Panc1 (cell line): ENCODE measurements around the gene AACS. TPM values are rescaled to one million over a fixed set of nuclear protein-coding genes. Genes with fewer than 3 reads are reported as not detected.

ENCODE experiments used
- ATAC-seq: fragments of 200-7000 bp; cut with Tn5 transposase; 2 replicates; pipeline ENCODE4 v1.9.1; 2020; ENCODE audit warnings: mild to moderate bottlenecking, moderate library complexity
- BruUV-seq: library from RNA; stranded (reverse); fragments of 400-500 nt; replicated peaks from 2 replicates; lab custom pipeline; 2021; lab: Mats Ljungman, UMichigan
- CTCF ChIA-PET: fragments of 300-600 bp; sonication (Branson Sonifier 250); formaldehyde crosslinking; loops from one replicate; lab custom pipeline; 2022; ENCODE audit warnings: antibody characterized with exemption; lab: Charles Lee
- POLR2A ChIA-PET: fragments of 300-600 bp; sonication (Branson Sonifier 250); formaldehyde crosslinking; loops from one replicate; lab custom pipeline; 2022; ENCODE audit warnings: antibody characterized with exemption; lab: Charles Lee
- DNase-seq: peaks from one replicate; pipeline ENCODE4 v3.0.0-alpha.2; 2010; ENCODE audit warnings: low read depth, low spot score
- H3K27ac ChIP-seq: 2 replicates; pipeline ENCODE4 v1.5.1; 2011; ENCODE audit warnings: mild to moderate bottlenecking, low read length, inconsistent platforms
- H3K27me3 ChIP-seq: fragments of 200-500 bp; sonication (Bioruptor generic); 2 replicates; pipeline ENCODE4 v1.6.0; 2014; ENCODE audit warnings: low read length, inconsistent platforms; ENCODE audit not compliant: control insufficient read depth, insufficient read depth
- H3K36me3 ChIP-seq: fragments of 200-500 bp; sonication (Bioruptor generic); 2 replicates; pipeline ENCODE4 v1.5.1; 2014; ENCODE audit warnings: inconsistent platforms, mild to moderate bottlenecking, low read length, moderate library complexity; ENCODE audit not compliant: control insufficient read depth, insufficient read depth
- H3K4me1 ChIP-seq: 2 replicates; pipeline ENCODE4 v1.5.1; 2011; ENCODE audit warnings: inconsistent platforms, mild to moderate bottlenecking, low read length, moderate library complexity; ENCODE audit not compliant: control insufficient read depth, insufficient read depth
- H3K4me3 ChIP-seq, 2 experiments: 2 replicates each; pipeline ENCODE4 v1.5.1; 2011 to 2012; ENCODE audit warnings: low read depth in 2 of 2, low read length in 2 of 2, mild to moderate bottlenecking in 2 of 2, inconsistent platforms in 1 of 2, moderate library complexity in 1 of 2
- H3K9me3 ChIP-seq: fragments of 200-500 bp; sonication (Bioruptor generic); 2 replicates; pipeline ENCODE4 v1.5.1; 2014; ENCODE audit warnings: low read depth, mild to moderate bottlenecking, inconsistent platforms, low read length, moderate library complexity; ENCODE audit not compliant: control insufficient read depth, insufficient read depth
- CTCF ChIP-seq: fragments of 450-650 bp; IDR thresholded peaks from 2 replicates; pipeline ENCODE4 v1.5.1; 2017; ENCODE audit warnings: mild to moderate bottlenecking
- POLR2AphosphoS5 ChIP-seq: IDR thresholded peaks from 2 replicates; pipeline ENCODE4 v1.6.1; 2012; ENCODE audit warnings: mild to moderate bottlenecking, low read depth, low read length, moderate library complexity
- SIN3A ChIP-seq: IDR thresholded peaks from 2 replicates; pipeline ENCODE4 v1.6.1; 2012; ENCODE audit warnings: low read depth, mild to moderate bottlenecking, low read length, moderate library complexity, borderline replicate concordance; ENCODE audit not compliant: insufficient read depth
- TCF7L2 ChIP-seq: IDR thresholded peaks from 2 replicates; pipeline ENCODE4 v1.6.1; 2011; ENCODE audit warnings: mild to moderate bottlenecking, low read depth, low read length, inconsistent platforms
- in situ Hi-C: cut with HindIII; loops from 2 replicates; pipeline ENCODE4 v1.10.0; 2016; ENCODE audit warnings: low sequenced_read_pairs, low pct_unique_long_range_greater_than_20kb
- intact Hi-C: fragments of 100-400 bp; cut with micrococcal nuclease; formaldehyde crosslinking; loops from one replicate; pipeline ENCODE4 v1.10.0; 2022; ENCODE audit not compliant: unreplicated experiment
- total RNA-seq: library from RNA; stranded (reverse); gene quantifications from one replicate; pipeline ENCODE4 v1.2.1, GENCODE V29; 2021; ENCODE audit not compliant: unreplicated experiment
- TF ChIP-seq, protein P1 (sequence below), 2 experiments: IDR thresholded peaks; 2 replicates each; pipeline ENCODE4 v1.6.1; 2011 to 2012; ENCODE audit warnings: low read depth in 2 of 2, control low read depth in 1 of 2, low read length in 1 of 2, mild to moderate bottlenecking in 1 of 2, moderate library complexity in 1 of 2; ENCODE audit not compliant: insufficient read depth in 1 of 2

AACS gene
- total RNA-seq, 1 experiment from 2014 or later: 34.7 TPM

- H3K27me3 ChIP-seq: no peaks in the 10 kb centered on the region
- CTCF ChIA-PET: no interaction called here
- no peaks in the 10 kb centered on the region for H3K36me3 ChIP-seq
- POLR2A ChIA-PET: no interaction called here
- in situ Hi-C loops (no loop called here), intact Hi-C loops (no loop called here)
- H3K27ac ChIP-seq: no peak overlapping the region
- TF ChIP-seq, protein P1, sequence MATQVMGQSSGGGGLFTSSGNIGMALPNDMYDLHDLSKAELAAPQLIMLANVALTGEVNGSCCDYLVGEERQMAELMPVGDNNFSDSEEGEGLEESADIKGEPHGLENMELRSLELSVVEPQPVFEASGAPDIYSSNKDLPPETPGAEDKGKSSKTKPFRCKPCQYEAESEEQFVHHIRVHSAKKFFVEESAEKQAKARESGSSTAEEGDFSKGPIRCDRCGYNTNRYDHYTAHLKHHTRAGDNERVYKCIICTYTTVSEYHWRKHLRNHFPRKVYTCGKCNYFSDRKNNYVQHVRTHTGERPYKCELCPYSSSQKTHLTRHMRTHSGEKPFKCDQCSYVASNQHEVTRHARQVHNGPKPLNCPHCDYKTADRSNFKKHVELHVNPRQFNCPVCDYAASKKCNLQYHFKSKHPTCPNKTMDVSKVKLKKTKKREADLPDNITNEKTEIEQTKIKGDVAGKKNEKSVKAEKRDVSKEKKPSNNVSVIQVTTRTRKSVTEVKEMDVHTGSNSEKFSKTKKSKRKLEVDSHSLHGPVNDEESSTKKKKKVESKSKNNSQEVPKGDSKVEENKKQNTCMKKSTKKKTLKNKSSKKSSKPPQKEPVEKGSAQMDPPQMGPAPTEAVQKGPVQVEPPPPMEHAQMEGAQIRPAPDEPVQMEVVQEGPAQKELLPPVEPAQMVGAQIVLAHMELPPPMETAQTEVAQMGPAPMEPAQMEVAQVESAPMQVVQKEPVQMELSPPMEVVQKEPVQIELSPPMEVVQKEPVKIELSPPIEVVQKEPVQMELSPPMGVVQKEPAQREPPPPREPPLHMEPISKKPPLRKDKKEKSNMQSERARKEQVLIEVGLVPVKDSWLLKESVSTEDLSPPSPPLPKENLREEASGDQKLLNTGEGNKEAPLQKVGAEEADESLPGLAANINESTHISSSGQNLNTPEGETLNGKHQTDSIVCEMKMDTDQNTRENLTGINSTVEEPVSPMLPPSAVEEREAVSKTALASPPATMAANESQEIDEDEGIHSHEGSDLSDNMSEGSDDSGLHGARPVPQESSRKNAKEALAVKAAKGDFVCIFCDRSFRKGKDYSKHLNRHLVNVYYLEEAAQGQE (IDR thresholded peaks at IDR 0.05; ENCODE audit: insufficient read depth in 1 of 2, low read depth in 2 of 2, low read length in 1 of 2): no peak
- TF ChIP-seq CTCF (no peak), TCF7L2 (no peak), POLR2AphosphoS5 (no peak), SIN3A (no peak)
- DNase-seq (no peak), ATAC-seq (no peak)
- no peaks in the 10 kb centered on the region for H3K9me3 ChIP-seq
- H3K4me3 ChIP-seq: no peak overlapping the region
- no peaks in the 10 kb centered on the region for H3K4me1 ChIP-seq
- BruUV-seq: no TSS peak
Measured at GRCh38 chr12:125097427-125097826, 32.2 kb downstream of the AACS start.

DNA sequence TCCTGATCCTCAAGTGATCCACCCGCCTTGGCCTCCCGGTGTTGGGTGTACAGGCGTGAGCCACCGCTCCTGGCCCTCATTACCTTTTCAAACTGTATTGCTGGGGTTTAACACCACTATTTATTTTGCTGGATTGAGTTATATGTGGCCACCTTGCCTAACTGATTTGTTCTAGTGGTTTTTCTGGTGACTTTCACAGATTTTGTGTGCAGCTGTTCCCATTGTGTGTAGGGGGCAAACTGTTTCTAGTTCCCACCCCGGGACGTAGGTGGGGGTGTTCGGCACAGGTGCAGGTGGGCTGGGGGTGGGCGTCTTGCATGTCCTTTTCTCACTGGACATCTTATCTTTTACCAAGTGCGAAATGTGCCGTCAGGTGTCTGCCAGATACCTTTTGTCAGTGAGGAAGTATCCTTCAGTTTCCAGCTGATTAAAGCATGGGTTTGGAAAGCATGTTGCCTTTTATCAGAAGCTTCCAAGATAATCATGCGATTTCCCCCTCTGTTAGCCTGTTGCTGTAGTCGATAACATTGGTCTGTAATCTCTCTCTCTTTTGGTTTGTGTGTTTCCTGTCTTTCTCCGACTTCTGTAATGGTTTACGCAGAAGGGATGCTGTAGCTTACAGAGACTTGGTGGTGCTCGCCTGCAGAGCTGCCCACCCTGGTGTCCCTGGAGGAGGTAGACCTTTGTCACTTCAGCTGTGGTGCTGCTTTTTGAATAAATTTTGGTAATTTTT is 33.6 kb downstream of the AACS start:
- TF ChIP-seq, protein P1 (IDR thresholded peaks at IDR 0.05; ENCODE audit: insufficient read depth in 1 of 2, low read depth in 2 of 2, low read length in 1 of 2): no peak
- no peak for TF ChIP-seq POLR2AphosphoS5
- no peak for TF ChIP-seq TCF7L2
- BruUV-seq: no TSS peak
- Histone ChIP-seq H3K27me3 (no peaks in the 10 kb centered on the region), H3K9me3 (no peaks in the 10 kb centered on the region), H3K4me1 (no peaks in the 10 kb centered on the region), H3K4me3 (no peak overlapping the region), H3K36me3 (no peaks in the 10 kb centered on the region), H3K27ac (no peak overlapping the region)
- POLR2A ChIA-PET: no interaction called here
- CTCF ChIA-PET: no interaction called here
- in situ Hi-C loops (no loop called here), intact Hi-C loops (no loop called here)
- DNase-seq: no peak
- ATAC-seq: no peak
